Thymus (tissue), 11 donors: ENCODE results near the gene DTX2. TPM values are rescaled to one million over a fixed set of nuclear protein-coding genes. Genes with fewer than 3 reads are reported as not detected.
A peak's percentile ranks its signal among the peaks of the same experiment; 100 is the strongest.
"Not testable (repeated sequence)": the region's sequence is repeated elsewhere in the genome, so short reads cannot be mapped to it uniquely, and the experiment has no call there.

Source experiments
- DNase-seq, 9 donors: peaks; one replicate each; pipeline ENCODE4 v3.0.0-alpha.2; 2013; ENCODE audit warnings: low spot score in 9 of 9, low read depth in 6 of 9, missing footprints in 1 of 9
- H3K27ac ChIP-seq, 2 donors: one replicate each; pipeline ENCODE4 v1.5.1; 2013; ENCODE audit warnings: control low read depth in 1 of 2, low read depth in 1 of 2, low read length in 1 of 2, mild to moderate bottlenecking in 1 of 2, moderate library complexity in 1 of 2
- H3K27me3 ChIP-seq, 2 donors: one replicate each; pipeline ENCODE4 v1.5.1; 2013; ENCODE audit warnings: low read length in 1 of 2; ENCODE audit not compliant: control insufficient read depth in 2 of 2, insufficient read depth in 1 of 2
- H3K36me3 ChIP-seq, 2 donors: one replicate each; pipeline ENCODE4 v1.5.1; 2013; ENCODE audit warnings: low read length in 1 of 2, mild to moderate bottlenecking in 1 of 2, moderate library complexity in 1 of 2; ENCODE audit not compliant: control insufficient read depth in 2 of 2, insufficient read depth in 2 of 2
- H3K4me1 ChIP-seq, 2 donors: one replicate each; pipeline ENCODE4 v1.5.1; 2013; ENCODE audit warnings: low read length in 2 of 2; ENCODE audit not compliant: control insufficient read depth in 2 of 2, insufficient read depth in 2 of 2
- H3K4me3 ChIP-seq, 2 donors: one replicate each; pipeline ENCODE4 v1.5.1; 2013; ENCODE audit warnings: low read length in 2 of 2, control low read depth in 1 of 2, mild to moderate bottlenecking in 1 of 2
- H3K9me3 ChIP-seq, 2 donors: one replicate each; pipeline ENCODE4 v1.5.1; 2013; ENCODE audit warnings: low read length in 1 of 2, mild to moderate bottlenecking in 1 of 2; ENCODE audit not compliant: control insufficient read depth in 2 of 2, insufficient read depth in 1 of 2
- WGBS: extraction: QIAGEN DNeasy Blood & Tissue Kit; methylation state at CpG from one replicate; pipeline ENCODE4 v1.1.7; 2013; 5-methylcytosine and 5-hydroxymethylcytosine counted together
- polyA plus RNA-seq: library from polyadenylated mRNA; stranded (reverse); fragments of 200-250 nt; gene quantifications from one replicate; pipeline ENCODE4 v1.2.3, GENCODE V29; 2013
- total RNA-seq: library from RNA; stranded (reverse); fragments of 120-200 nt; gene quantifications from one replicate; pipeline ENCODE4 v1.2.4, GENCODE V29; 2013
- donor health status: healthy.

The DTX2 gene
- total and polyA plus RNA-seq, 2 donors: 7.9 to 50.3 TPM

- DNase-seq: peak; percentile 69 to 94 (median 87)
- whole genome bisulfite sequencing: under 1% methylated on average over 71 of the region's 71 CpGs
- H3K27me3 ChIP-seq, H3K9me3 ChIP-seq, H3K4me1 ChIP-seq, H3K36me3 ChIP-seq: not testable (repeated sequence)
- H3K27ac ChIP-seq: peak overlapping the region in 1 of 2 donors; percentile 69
- peak overlapping the region; percentile 69 to 70 for H3K4me3 ChIP-seq
These were observed 87.7 kb downstream of the DTX2 start for GRCh38 chr7:76549025-76549854.

GRCh38 chr7:76549855-76550248, 88.3 kb downstream of the DTX2 start:
- not testable (repeated sequence) for H3K27ac ChIP-seq, H3K36me3 ChIP-seq, H3K9me3 ChIP-seq, H3K27me3 ChIP-seq, H3K4me1 ChIP-seq
- H3K4me3 ChIP-seq: peak overlapping the region; percentile 69 to 70
- WGBS: 2% methylated on average over 19 of the region's 19 CpGs
- peak in 1 of 9 donors; percentile 0 for DNase-seq

GRCh38 chr7:76551992-76552391, 90.5 kb downstream of the DTX2 start:
- not testable (repeated sequence) for DNase-seq, H3K36me3 ChIP-seq, H3K4me1 ChIP-seq, H3K27me3 ChIP-seq, H3K27ac ChIP-seq, H3K9me3 ChIP-seq, H3K4me3 ChIP-seq
- WGBS: over 99% methylated on average over 6 of the region's 6 CpGs

Other genes starting within 250 kb of the DTX2 start
- 67.7 TPM for gene HSPB1, start 159.0 kb upstream of the DTX2 start, total RNA-seq
- gene HSPB1, start 159.0 kb upstream of the DTX2 start, polyA plus RNA-seq: 1,040 TPM
- 16.0 TPM for gene YWHAG, start 102.7 kb upstream of the DTX2 start, total RNA-seq
- gene YWHAG, start 102.7 kb upstream of the DTX2 start, polyA plus RNA-seq: 47.1 TPM
- 0.71 TPM for gene SSC4D, start 52.0 kb upstream of the DTX2 start, total RNA-seq
- 0.96 TPM for gene SSC4D, start 52.0 kb upstream of the DTX2 start, polyA plus RNA-seq
- 1.6 TPM for gene ZP3, start 36.8 kb upstream of the DTX2 start, total RNA-seq
- 2.3 TPM for gene ZP3, start 36.8 kb upstream of the DTX2 start, polyA plus RNA-seq
- gene UPK3B, start 48.8 kb downstream of the DTX2 start, total RNA-seq: 0.33 TPM
- 2.1 TPM for gene UPK3B, start 48.8 kb downstream of the DTX2 start, polyA plus RNA-seq
- gene SPDYE16, start 81.6 kb downstream of the DTX2 start, total RNA-seq: 0.14 TPM
- gene SPDYE16, start 81.6 kb downstream of the DTX2 start, polyA plus RNA-seq: 0.27 TPM
- gene POMZP3, start 165.6 kb downstream of the DTX2 start, total RNA-seq: 2.1 TPM
- gene POMZP3, start 165.6 kb downstream of the DTX2 start, polyA plus RNA-seq: 14.3 TPM